Parathyroid adenoma (tissue), 2 donors: ENCODE data around the gene SLC23A2.

Experiments
- H2AFZ ChIP-seq: fragments of 300-600 bp; sonication (generic); one replicate; pipeline ENCODE4 v1.7.0; 2017; ENCODE audit warnings: antibody characterized with exemption, mild to moderate bottlenecking
- H3K27ac ChIP-seq: fragments of 300-600 bp; sonication (generic); one replicate; pipeline ENCODE4 v1.7.0; 2017
- H3K27me3 ChIP-seq: fragments of 300-600 bp; sonication (generic); one replicate; pipeline ENCODE4 v1.7.0; 2017; ENCODE audit warnings: low read length; ENCODE audit not compliant: control insufficient read depth, insufficient read depth
- H3K36me3 ChIP-seq: fragments of 300-600 bp; sonication (generic); one replicate; pipeline ENCODE4 v1.7.0; 2017; ENCODE audit warnings: low read length; ENCODE audit not compliant: control insufficient read depth, insufficient read depth
- H3K4me1 ChIP-seq: fragments of 300-600 bp; sonication (generic); one replicate; pipeline ENCODE4 v1.7.0; 2017; ENCODE audit warnings: control low read depth
- H3K4me2 ChIP-seq: fragments of 300-600 bp; sonication (generic); one replicate; pipeline ENCODE4 v1.7.0; 2017; ENCODE audit warnings: low read length
- H3K4me3 ChIP-seq: fragments of 300-600 bp; sonication (generic); one replicate; pipeline ENCODE4 v1.7.0; 2017; ENCODE audit warnings: low read depth, low read length
- H3K79me2 ChIP-seq: fragments of 300-600 bp; sonication (generic); one replicate; pipeline ENCODE4 v1.7.0; 2017; ENCODE audit warnings: control low read depth
- H3K9ac ChIP-seq: fragments of 300-600 bp; sonication (generic); one replicate; pipeline ENCODE4 v1.7.0; 2017; ENCODE audit warnings: mild to moderate bottlenecking
- H3K9me3 ChIP-seq: fragments of 300-600 bp; sonication (generic); one replicate; pipeline ENCODE4 v1.7.0; 2017; ENCODE audit warnings: low read length; ENCODE audit not compliant: control insufficient read depth
- TF ChIP-seq, protein P1 (sequence below): fragments of 300-600 bp; sonication (generic); IDR thresholded peaks from one replicate; pipeline ENCODE4 v1.7.0; 2017; ENCODE audit warnings: antibody characterized with exemption, mild to moderate bottlenecking
- donor health status: primary hyperparathyroidism.

Gene SLC23A2

DNA sequence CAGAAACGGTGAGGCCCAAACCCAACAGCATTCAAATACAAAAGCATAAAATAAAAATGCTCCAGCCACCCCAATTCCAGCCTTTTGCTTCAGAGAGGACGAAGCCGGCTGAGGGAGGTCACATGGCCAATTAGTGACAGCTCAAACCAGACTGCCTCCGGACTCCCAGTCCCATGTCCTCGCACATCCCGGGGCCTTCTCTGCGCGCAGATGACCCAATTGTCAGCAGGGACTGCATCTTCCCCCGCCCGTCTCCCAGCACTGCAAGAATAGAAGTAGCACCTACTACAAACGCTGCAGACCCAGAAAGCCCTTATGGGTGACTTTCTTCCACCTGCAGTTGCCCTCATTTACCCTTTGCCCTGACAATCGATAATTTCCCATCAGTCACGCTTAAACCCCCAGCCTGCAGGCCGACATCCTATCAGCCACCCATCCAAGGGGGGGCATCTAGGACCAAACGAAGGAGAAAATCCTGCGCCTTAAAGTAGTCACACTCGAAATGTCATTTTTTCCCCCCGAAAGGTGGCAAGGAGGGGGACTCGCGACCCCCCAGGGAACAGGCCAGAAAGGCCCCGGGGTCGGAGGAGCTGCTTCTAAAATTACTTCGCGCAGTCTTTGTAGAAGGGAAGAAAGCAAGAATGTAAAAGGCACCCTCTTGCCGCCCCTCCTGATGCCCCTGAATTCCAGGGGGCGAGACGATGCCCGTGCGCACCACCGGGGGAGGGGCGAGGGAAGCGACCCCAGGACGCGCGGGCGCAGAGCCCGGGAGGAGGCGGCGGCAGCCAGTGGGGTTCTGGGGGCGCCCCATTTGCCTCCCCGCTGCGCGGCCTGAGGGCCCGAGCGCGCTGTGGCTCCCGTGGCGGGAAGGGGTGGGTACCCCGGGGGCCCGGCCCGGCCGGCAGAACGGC, 792 bp downstream of the SLC23A2 start:
- Histone ChIP-seq H3K79me2 (peaks cover 41% of the 10 kb centered on the region), H3K27me3 (no peaks in the 10 kb centered on the region), H3K36me3 (no peaks in the 10 kb centered on the region), H3K4me3 (peak overlapping the region; percentile 70), H3K27ac (no peak overlapping the region), H3K4me2 (peak overlapping the region; percentile 97), H3K9me3 (no peaks in the 10 kb centered on the region), H2AFZ (peak overlapping the region; percentile 61), H3K9ac (peak overlapping the region; percentile 77), H3K4me1 (peaks cover 10% of the 10 kb centered on the region)
- TF ChIP-seq, protein P1, sequence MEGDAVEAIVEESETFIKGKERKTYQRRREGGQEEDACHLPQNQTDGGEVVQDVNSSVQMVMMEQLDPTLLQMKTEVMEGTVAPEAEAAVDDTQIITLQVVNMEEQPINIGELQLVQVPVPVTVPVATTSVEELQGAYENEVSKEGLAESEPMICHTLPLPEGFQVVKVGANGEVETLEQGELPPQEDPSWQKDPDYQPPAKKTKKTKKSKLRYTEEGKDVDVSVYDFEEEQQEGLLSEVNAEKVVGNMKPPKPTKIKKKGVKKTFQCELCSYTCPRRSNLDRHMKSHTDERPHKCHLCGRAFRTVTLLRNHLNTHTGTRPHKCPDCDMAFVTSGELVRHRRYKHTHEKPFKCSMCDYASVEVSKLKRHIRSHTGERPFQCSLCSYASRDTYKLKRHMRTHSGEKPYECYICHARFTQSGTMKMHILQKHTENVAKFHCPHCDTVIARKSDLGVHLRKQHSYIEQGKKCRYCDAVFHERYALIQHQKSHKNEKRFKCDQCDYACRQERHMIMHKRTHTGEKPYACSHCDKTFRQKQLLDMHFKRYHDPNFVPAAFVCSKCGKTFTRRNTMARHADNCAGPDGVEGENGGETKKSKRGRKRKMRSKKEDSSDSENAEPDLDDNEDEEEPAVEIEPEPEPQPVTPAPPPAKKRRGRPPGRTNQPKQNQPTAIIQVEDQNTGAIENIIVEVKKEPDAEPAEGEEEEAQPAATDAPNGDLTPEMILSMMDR, result no peak

DNA sequence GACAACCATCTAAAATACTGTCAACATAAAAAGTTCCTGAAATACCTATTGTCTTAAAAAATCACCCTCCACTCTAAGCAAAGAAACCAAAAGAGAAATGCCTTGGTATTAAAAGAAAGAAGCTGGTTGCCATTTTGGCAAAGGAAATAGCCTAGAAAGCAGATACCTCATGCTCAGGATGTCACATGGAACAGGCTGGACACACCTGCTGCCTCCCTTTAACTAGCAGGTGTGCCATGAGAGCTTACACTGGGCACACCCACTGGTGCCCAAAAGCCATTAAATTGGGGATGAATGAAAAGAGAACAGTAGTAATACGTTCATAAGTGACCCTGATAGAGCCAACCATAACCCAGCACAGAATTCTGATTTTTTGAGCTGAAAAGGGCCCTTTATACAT, 1.5 kb downstream of the SLC23A2 start:
- no peak overlapping the region for H2AFZ ChIP-seq
- peaks cover 10% of the 10 kb centered on the region for H3K4me1 ChIP-seq
- no peaks in the 10 kb centered on the region for H3K27me3 ChIP-seq
- peak overlapping the region; percentile 70 for H3K4me3 ChIP-seq
- no peak overlapping the region for H3K27ac ChIP-seq
- H3K79me2 ChIP-seq, result peaks cover 44% of the 10 kb centered on the region
- H3K9ac ChIP-seq, result no peak overlapping the region
- TF ChIP-seq, protein P1, result no peak
- H3K4me2 ChIP-seq, result peak overlapping the region; percentile 97
- H3K36me3 ChIP-seq, result no peaks in the 10 kb centered on the region
- no peaks in the 10 kb centered on the region for H3K9me3 ChIP-seq

GRCh38 chr20:4998160-4998651, 3.1 kb downstream of the SLC23A2 start:
- no peak overlapping the region for H3K9ac ChIP-seq
- H3K27me3 ChIP-seq, result no peaks in the 10 kb centered on the region
- TF ChIP-seq, protein P1, result no peak
- peaks cover 54% of the 10 kb centered on the region for H3K79me2 ChIP-seq
- H2AFZ ChIP-seq, result no peak overlapping the region
- H3K4me2 ChIP-seq, result no peak overlapping the region
- H3K4me1 ChIP-seq, result peaks cover 10% of the 10 kb centered on the region
- no peak overlapping the region for H3K27ac ChIP-seq
- H3K4me3 ChIP-seq, result no peak overlapping the region
- H3K36me3 ChIP-seq, result no peaks in the 10 kb centered on the region
- H3K9me3 ChIP-seq, result no peaks in the 10 kb centered on the region

- peaks cover 10% of the 10 kb centered on the region for H3K4me1 ChIP-seq
- no peak overlapping the region for H3K9ac ChIP-seq
- H3K4me2 ChIP-seq, result no peak overlapping the region
- H3K79me2 ChIP-seq, result peaks cover 60% of the 10 kb centered on the region
- no peaks in the 10 kb centered on the region for H3K27me3 ChIP-seq
- H3K36me3 ChIP-seq, result no peaks in the 10 kb centered on the region
- no peak overlapping the region for H3K4me3 ChIP-seq
- H2AFZ ChIP-seq, result no peak overlapping the region
- TF ChIP-seq, protein P1, result no peak
- no peak overlapping the region for H3K27ac ChIP-seq
- H3K9me3 ChIP-seq, result no peaks in the 10 kb centered on the region
These were observed 4.1 kb downstream of the SLC23A2 start for GRCh38 chr20:4997222-4997621.
